GM11168 (cell line): ENCODE results near the gene NR4A1.

Experiments
- in situ Hi-C: fragments of 300-500 bp; cut with MboI; formaldehyde crosslinking; loops from one replicate; pipeline ENCODE4 v1.12.0; 2022; ENCODE audit warnings: low sequenced_read_pairs; ENCODE audit not compliant: unreplicated experiment

The NR4A1 gene

DNA sequence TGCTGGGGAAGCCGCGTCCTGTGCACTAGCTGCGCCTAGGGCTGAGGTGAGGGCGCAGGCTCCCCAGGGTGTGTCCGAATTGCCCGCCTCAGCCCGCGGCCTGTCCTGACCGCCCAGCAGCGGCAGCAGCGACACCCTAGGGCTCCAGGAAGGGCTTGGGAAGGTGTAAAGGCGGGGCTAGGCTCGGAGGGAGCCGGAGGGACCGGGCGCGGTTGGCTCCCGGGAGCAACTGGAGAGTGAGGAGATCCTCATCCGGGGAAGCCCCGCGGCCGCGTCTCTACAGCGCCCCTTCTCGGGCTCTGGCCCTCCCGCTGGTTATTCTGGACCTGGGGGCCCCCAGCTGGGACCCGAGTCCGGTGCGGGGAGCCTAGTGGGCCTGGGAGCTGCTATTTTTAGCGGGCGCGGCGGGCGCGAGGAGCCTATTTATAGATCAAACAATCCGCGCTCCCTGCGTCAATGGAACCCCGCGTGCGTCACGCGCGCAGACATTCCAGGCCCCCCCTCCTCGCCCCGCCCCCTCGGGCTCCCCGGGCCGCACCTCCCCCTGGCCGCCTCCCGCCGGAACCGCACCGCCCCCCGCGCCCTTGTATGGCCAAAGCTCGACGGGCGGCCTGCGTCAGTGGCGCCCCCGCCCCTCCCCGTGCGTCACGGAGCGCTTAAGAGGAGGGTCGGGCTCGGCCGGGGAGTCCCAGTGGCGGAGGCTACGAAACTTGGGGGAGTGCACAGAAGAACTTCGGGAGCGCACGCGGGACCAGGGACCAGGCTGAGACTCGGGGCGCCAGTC lies at the start of gene NR4A1:
Gene NR4A1 (plus strand): TSS at position 685 of the 784 bp plus-strand sequence. CDS start 2,887 bp downstream, outside the sequence.
- in situ Hi-C loops = no loop called here

- in situ Hi-C loops = no loop called here
These were observed 48.2 kb upstream of the NR4A1 start for GRCh38 chr12:52003016-52003550.

DNA sequence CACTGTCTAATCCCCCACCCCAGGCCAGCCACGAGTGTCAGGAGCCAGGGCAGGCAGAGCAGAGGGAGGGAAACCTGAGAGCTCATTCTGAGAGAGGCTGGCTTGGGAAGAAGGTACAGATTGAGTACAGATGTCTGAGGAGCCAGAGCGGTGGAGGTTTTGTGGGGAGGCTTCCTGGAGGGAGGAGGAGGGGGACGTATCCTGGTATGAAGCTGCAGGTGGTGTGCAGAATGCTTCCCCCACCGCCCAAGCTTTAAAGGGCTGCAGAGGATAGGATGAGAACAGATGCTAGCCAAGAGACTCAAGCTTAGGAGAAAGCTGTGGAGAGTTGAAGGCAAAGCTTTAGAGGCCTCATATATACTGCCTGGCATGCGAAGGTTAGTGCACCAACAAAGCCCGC lies 47.7 kb upstream of the NR4A1 start:
- in situ Hi-C loops = no loop called here

DNA sequence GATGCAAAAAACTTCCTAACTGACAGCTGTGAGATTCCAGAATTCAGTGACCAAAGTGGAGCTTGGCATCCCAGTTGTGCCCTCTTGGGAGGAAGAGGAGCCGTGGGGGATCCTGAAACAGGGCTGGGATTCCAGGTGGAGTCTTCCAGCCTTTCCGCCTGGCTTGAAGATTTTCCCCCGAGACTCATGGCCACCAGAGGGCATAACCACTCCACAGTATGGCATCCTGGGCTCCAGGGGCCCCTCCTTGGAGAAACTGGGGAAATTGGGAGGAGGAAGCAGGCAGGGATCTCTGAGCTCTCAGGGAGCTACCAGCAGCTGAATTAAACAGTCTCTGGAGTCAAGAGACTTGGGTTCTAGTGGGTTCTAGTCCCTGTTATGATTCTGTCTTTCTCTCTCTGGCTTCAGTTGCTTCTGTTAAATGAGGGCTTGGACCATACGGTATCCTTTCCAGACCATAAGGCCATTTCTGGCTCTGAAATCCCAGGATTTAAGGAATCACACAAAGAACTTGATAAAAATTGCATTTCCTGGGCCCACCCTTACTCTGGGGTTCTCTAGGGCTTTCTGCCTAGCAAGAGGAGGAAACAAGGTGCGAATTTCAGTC lies 47.1 kb upstream of the NR4A1 start:
- in situ Hi-C loops = no loop called here

GRCh38 chr12:52005218-52005902 lies 45.9 kb upstream of the NR4A1 start:
- in situ Hi-C loops = no loop called here

DNA sequence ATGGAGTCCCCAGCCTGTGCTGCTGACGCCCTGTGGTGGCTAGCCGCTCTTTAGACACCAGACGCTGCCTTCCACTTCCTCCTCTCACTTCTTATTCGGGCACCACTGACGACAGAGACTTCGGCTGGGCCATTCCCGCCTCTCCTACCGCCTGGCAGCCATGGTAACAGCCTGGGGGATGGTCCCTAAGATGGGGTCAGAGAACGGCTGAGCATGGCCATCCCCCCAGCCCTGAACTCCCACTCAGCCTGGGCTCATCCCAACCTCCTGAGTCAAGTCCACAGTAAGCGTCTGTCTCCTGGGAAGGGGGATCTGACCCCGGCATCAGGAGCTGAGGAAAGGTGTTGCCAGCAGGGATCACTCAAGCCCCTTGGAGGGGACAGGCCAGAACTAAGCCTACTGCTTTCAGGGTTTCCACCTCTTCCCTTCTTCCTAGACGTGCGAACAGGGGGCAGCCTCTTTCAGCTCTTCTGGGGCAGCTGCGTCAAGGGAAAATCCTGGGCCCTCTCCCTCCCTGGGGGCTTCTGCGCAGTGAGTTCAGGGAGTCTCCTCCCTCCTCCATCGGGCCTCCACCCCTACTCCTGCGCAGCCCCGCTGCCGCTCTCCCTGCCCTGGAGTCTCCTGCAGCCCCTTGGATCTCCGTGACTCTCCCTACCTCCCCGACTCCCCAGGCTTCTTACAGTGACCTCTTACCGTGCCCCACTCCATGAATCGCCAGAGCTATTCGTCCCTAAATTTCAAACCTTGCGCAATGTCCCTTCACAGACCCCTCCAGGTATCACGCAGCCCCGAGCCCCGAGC lies 45.1 kb upstream of the NR4A1 start:
- in situ Hi-C loops = no loop called here

- in situ Hi-C loops = no loop called here
These were observed 44.5 kb upstream of the NR4A1 start, which contains the start of gene TAMALIN for GRCh38 chr12:52006726-52007157. TSS of gene TAMALIN (plus strand) at chr12:52006946. CDS start at chr12:52007020, 74 bp downstream.

DNA sequence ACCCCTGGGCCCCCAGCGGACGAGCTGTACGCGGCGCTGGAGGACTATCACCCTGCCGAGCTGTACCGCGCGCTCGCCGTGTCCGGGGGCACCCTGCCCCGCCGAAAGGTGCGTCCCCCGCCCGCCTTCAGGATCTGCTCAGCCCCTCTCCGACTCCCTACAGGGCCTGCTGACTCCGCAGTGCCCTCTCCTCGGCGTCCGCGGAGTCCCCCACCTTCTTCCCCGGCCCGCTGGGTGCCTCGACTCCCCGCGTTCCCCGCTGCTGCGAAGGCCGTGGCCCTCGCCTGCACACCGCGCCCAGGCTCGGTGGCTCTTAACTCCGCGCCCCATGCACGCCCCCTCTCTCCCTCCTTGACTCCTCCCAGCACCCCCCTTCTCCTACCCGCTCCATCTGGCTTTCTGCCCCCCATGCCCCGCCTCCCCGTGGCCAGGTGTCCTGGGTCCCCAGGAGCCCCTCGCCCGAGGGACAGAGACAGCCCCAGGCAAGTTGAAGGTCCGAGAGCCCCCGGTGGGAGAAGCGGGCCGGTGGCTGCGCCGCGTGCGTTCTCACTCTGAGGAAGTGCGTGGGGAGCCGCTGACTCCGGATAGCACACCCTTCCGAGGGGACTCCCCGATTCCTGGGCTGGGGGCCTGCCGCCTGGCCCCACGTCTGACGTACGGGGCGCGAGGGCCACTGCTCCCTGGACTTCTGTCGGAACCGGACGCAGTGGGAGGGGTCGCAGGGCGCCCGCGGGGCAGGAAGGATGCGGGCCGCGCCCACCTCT lies 43.9 kb upstream of the NR4A1 start:
- in situ Hi-C loops = no loop called here

DNA sequence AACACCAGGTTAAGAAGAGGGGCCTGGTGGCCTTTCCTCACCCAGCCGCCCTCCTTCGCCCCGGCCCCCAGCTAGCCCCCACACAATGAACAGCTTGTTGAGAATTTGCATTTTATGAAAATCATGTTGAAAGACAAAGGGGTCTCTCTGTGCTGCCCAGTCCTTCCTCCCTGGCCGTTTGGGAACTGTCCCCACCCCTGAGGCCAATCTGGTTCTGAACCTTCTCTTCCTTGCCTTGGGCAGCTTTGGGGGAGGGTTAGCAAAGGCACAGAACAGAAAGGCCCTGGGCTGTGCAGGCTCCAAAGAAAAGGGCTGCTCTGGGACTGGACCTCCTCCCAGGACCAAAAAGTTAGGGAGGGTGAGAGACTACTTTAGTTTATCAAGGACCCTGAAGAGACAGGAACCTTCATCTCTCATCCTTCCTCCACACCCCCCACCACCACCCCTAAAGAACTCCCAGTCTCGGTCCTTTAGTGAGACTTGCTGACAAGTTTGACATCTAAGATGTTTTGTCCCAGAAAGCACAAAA lies 43.2 kb upstream of the NR4A1 start:
- in situ Hi-C loops = no loop called here

DNA sequence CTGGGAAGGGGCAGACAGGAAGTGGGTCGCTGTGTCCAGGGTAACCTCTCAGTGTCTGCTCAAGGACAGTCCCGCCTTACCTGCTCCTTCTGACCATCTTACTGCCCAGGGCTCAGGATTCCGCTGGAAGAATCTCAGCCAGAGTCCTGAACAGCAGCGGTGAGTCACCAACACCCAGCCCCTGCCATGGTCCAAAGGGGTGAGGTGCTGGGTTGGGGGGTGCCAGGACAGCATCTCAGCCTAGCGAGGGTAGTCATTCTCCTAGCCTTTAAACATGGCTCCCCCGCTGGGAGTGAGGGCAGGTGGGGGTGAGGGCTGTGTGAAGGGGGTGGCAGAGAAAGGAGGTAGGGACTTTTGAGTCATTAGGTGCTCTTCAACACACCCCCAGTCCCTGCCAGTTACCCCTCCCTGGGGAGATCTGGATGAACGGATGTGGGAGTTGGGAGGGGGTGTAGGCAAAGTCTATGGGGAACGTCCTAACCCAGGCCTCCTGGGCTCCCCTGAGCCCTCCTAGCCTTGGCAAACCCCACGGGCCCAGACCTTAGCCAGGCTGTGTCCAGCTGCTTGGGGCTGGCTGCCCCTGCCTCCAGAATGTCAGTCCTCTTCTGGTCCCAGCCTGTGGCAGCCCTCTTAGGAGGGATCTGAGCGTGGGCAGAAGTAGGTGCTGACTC lies 42.0 kb upstream of the NR4A1 start:
- in situ Hi-C loops = no loop called here

DNA sequence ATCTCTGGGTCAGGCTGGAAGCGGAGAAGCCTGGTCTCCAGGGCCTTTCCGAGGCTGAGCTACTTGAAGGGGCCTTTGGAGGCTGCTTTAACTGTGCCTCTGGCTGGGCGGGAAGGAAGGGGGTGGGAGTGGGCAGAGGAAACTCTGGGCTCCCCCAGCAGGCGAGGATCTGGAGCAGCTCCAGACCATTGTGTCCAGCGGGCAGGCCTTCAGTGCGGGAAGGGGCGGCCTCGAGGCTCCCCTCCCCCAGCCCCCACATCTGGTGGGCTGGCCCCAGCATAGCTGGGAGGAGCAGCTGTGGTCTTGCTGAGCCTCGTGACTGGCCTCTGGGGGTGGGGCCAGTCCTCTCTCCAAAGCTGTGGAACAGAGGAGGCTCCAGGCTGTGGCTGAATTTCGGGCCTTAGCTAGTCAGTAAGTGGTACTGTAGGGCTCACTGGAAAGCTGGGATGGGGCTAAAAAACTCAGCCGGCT lies 41.1 kb upstream of the NR4A1 start:
- in situ Hi-C loops = no loop called here

GRCh38 chr12:52010692-52011601 lies 40.3 kb upstream of the NR4A1 start:
- in situ Hi-C loops = no loop called here

GRCh38 chr12:52011602-52012214 lies 39.5 kb upstream of the NR4A1 start:
- in situ Hi-C loops = no loop called here

DNA sequence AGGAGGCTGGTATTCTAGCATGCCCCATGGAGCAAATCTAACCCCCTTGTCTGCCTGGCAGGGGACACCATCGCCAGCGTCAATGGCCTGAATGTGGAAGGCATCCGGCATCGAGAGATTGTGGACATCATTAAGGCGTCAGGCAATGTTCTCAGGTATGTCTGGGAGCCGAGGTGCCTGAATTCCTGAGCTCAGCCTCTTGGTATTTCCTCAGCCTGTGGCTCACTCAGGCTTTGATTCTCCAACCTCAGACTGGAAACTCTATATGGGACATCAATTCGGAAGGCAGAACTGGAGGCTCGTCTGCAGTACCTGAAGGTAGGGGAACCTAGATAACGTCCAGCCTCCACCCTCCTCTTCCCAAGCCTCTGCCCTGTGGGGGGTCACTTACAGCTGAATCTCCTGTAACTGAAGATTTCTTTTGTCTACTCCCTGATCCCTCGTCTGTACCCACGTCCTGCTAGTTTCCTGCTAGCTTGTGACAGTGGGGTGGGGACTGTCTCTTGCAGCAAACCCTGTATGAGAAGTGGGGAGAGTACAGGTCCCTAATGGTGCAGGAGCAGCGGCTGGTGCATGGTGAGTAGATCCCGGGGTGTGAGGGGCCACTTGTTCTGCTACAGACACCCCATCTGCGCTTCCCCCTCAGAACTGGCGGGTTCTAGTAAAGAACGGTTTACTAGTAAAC lies 37.5 kb upstream of the NR4A1 start:
- in situ Hi-C loops = no loop called here

DNA sequence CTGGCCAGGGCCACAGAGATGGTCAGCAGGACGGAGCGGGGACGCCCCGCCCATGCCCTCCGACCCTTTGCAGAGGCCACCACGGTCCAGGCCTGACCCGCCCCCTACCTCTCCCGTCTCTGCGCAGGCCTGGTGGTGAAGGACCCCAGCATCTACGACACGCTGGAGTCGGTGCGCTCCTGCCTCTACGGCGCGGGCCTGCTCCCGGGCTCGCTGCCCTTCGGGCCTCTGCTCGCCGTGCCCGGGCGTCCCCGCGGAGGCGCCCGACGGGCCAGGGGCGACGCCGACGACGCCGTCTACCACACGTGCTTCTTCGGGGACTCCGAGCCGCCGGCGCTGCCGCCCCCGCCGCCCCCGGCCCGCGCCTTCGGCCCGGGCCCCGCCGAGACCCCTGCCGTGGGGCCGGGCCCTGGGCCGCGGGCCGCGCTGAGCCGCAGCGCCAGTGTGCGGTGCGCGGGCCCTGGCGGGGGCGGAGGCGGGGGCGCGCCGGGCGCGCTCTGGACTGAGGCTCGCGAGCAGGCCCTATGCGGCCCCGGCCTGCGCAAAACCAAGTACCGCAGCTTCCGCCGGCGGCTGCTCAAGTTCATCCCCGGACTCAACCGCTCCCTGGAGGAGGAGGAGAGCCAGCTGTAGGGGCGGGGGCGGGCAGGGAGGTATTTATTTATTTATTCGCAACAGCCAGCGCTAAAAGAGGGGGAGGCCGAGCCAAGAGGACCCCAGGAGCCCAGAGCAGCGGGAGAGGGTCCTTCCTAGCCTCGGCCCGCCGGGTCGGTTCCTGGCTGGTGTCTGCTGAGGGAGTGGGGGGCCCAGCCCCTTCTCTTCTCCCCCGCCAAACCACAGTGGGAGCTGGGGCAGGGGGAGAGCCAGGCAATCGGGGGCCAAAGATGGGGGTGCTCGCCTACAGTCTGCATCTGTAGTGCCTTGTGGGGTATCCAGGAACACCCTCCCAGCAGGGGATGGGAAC lies 36.4 kb upstream of the NR4A1 start:
- in situ Hi-C loops = no loop called here
